Activated CD8-positive, alpha-beta memory T cell treated with anti-CD3 and anti-CD28 coated beads for 4 hours (primary cell): ENCODE data around the gene SP140.

ENCODE experiments used
- DNase-seq, 2 donors: peaks; one replicate each; pipeline ENCODE4 v3.0.0-alpha.2; 2020; ENCODE audit warnings: low read depth in 2 of 2

The SP140 gene

GRCh38 chr2:230362030-230362691, 136.6 kb downstream of the SP140 start:
- no peak for DNase-seq
